Activated CD8-positive, alpha-beta T cell treated with anti-CD3 and anti-CD28 coated beads for 36 hours (primary cell): Measurements from ENCODE around the gene IER3IP1. TPM values are rescaled to one million over a fixed set of nuclear protein-coding genes. Genes with fewer than 3 reads are reported as not detected.
"Not testable (repeated sequence)": the region's sequence is repeated elsewhere in the genome, so short reads cannot be mapped to it uniquely, and the experiment has no call there.

Source experiments
- ATAC-seq: fragments of 200-7000 bp; cut with Tn5 transposase; one replicate; pipeline ENCODE4 v1.10.0; 2021; ENCODE audit warnings: mild to moderate bottlenecking, moderate library complexity
- CTCF ChIA-PET: fragments of 350-600 bp; sonication (Branson Sonifier 250); formaldehyde crosslinking; loops from one replicate; lab custom pipeline; 2021; ENCODE audit warnings: antibody characterized with exemption; lab: Charles Lee
- POLR2A ChIA-PET: fragments of 350-600 bp; sonication (Branson Sonifier 250); formaldehyde crosslinking; loops from one replicate; lab custom pipeline; 2021; ENCODE audit warnings: antibody characterized with exemption; lab: Charles Lee
- DNase-seq: peaks from one replicate; pipeline ENCODE4 v3.0.0-alpha.2; 2020
- H3K27ac Mint-ChIP-seq: one replicate; pipeline ENCODE4 v1.8.0; 2021; ENCODE audit warnings: mild to moderate bottlenecking, mixed read lengths
- H3K27me3 Mint-ChIP-seq: one replicate; pipeline ENCODE4 v1.8.0; 2021; ENCODE audit warnings: mixed read lengths
- H3K36me3 Mint-ChIP-seq: one replicate; pipeline ENCODE4 v1.8.0; 2021; ENCODE audit warnings: low read depth, mixed read lengths
- H3K4me1 Mint-ChIP-seq: one replicate; pipeline ENCODE4 v1.8.0; 2021; ENCODE audit warnings: low read depth, mixed read lengths
- H3K4me3 Mint-ChIP-seq: one replicate; pipeline ENCODE4 v1.8.0; 2021; ENCODE audit warnings: mild to moderate bottlenecking, moderate library complexity, mixed read lengths
- H3K9me3 Mint-ChIP-seq: one replicate; pipeline ENCODE4 v1.8.0; 2021; ENCODE audit warnings: mixed read lengths
- CTCF ChIP-seq: fragments of 200-600 bp; IDR thresholded peaks from one replicate; pipeline ENCODE4 v1.8.0; 2022; ENCODE audit warnings: antibody characterized with exemption, mild to moderate bottlenecking
- intact Hi-C: fragments of 100-400 bp; cut with micrococcal nuclease; formaldehyde crosslinking; loops from one replicate; pipeline ENCODE4 v1.10.0; 2022
- total RNA-seq, 2 experiments: library from RNA; stranded (reverse); gene quantifications; one replicate each; pipeline ENCODE4 v1.2.3, GENCODE V29; 2021

The IER3IP1 gene
- total RNA-seq, 2 experiments from 2014 or later: 11.1 to 12.7 TPM

GRCh38 chr18:47204908-47205522 lies 28.9 kb upstream of the IER3IP1 start:
- H3K4me3 Mint-ChIP-seq: no peak overlapping the region
- POLR2A ChIA-PET: no interaction called here
- H3K36me3 Mint-ChIP-seq: no peaks in the 10 kb centered on the region
- peaks cover 23% of the 10 kb centered on the region for H3K27me3 Mint-ChIP-seq
- CTCF ChIA-PET: interaction anchor here (0.9 to 5.1 kb wide), 26 partner anchors 10 to 156 kb away, joined by 3 to 65 read pairs (median 6); partner anchors contain the start of gene HDHD2
- peak; percentile 61 for TF ChIP-seq CTCF
- H3K9me3 Mint-ChIP-seq: no peaks in the 10 kb centered on the region
- H3K4me1 Mint-ChIP-seq: no peaks in the 10 kb centered on the region
- peak; percentile 65 for ATAC-seq
- DNase-seq: peak; percentile 58
- no peak overlapping the region for H3K27ac Mint-ChIP-seq
- intact Hi-C loops: loop anchor here (1.0 kb wide), 1 partner anchor 105 kb away; no protein-coding TSS in a partner anchor

GRCh38 chr18:47203626-47204464 lies 27.7 kb upstream of the IER3IP1 start:
- CTCF ChIA-PET: interaction anchor here (0.7 to 5.1 kb wide), 18 partner anchors 9 to 157 kb away, joined by 3 to 65 read pairs (median 8); partner anchors contain the start of gene HDHD2

GRCh38 chr18:47195961-47196360 lies 19.8 kb upstream of the IER3IP1 start:
- POLR2A ChIA-PET, DNase-seq, H3K4me3 Mint-ChIP-seq, intact Hi-C loops, ATAC-seq, H3K9me3 Mint-ChIP-seq, H3K36me3 Mint-ChIP-seq, H3K4me1 Mint-ChIP-seq, H3K27ac Mint-ChIP-seq: not testable (repeated sequence)
- CTCF ChIA-PET: interaction anchor here (2.5 kb wide), 1 partner anchor 9 kb away, joined by 9 read pairs; no protein-coding TSS in a partner anchor
- H3K27me3 Mint-ChIP-seq: peaks cover 35% of the 10 kb centered on the region

More at GRCh38 chr18:47203626-47204464, 27.7 kb upstream of the IER3IP1 start:
- DNase-seq (no peak), ATAC-seq (no peak)
- H3K4me1 Mint-ChIP-seq: no peaks in the 10 kb centered on the region
- intact Hi-C loops: no loop called here
- no peak overlapping the region for H3K27ac Mint-ChIP-seq
- H3K9me3 Mint-ChIP-seq: no peaks in the 10 kb centered on the region
- no peak overlapping the region for H3K4me3 Mint-ChIP-seq
- H3K36me3 Mint-ChIP-seq: no peaks in the 10 kb centered on the region
- POLR2A ChIA-PET: interaction anchor here (0.7 to 1.3 kb wide), 2 partner anchors 9 to 767 kb away, joined by 3 read pairs; no protein-coding TSS in a partner anchor
- H3K27me3 Mint-ChIP-seq: peaks cover 19% of the 10 kb centered on the region
- no peak for TF ChIP-seq CTCF

GRCh38 chr18:47191961-47192360 lies 15.8 kb upstream of the IER3IP1 start:
- no peak for ATAC-seq
- intact Hi-C loops: no loop called here
- POLR2A ChIA-PET: no interaction called here
- DNase-seq: peak; percentile 5
- CTCF ChIA-PET: interaction anchor here (1.9 kb wide), 1 partner anchor 13 kb away, joined by 10 read pairs; no protein-coding TSS in a partner anchor
- no peaks in the 10 kb centered on the region for H3K36me3 Mint-ChIP-seq
- peaks cover 29% of the 10 kb centered on the region for H3K27me3 Mint-ChIP-seq
- no peaks in the 10 kb centered on the region for H3K4me1 Mint-ChIP-seq
- H3K27ac Mint-ChIP-seq: no peak overlapping the region
- H3K4me3 Mint-ChIP-seq: no peak overlapping the region
- TF ChIP-seq CTCF: no peak
- H3K9me3 Mint-ChIP-seq: no peaks in the 10 kb centered on the region

- ATAC-seq (no peak), DNase-seq (no peak)
- Mint-ChIP-seq H3K27ac (no peak overlapping the region), H3K36me3 (no peaks in the 10 kb centered on the region), H3K4me3 (no peak overlapping the region), H3K27me3 (peaks cover 15% of the 10 kb centered on the region), H3K4me1 (no peaks in the 10 kb centered on the region), H3K9me3 (peaks cover 13% of the 10 kb centered on the region)
- no peak for TF ChIP-seq CTCF
- POLR2A ChIA-PET: no interaction called here
- intact Hi-C loops: no loop called here
- CTCF ChIA-PET: no interaction called here
Observed at GRCh38 chr18:47187721-47188120, 11.6 kb upstream of the IER3IP1 start.
